AG09319 (cell line): ENCODE results near the gene HMGB1.

Source experiments
- DNase-seq: peaks from one replicate; pipeline ENCODE4 v3.0.0-alpha.2; 2010; ENCODE audit warnings: low read depth; ENCODE audit errors: extremely low read depth
- TF ChIP-seq, protein P1 (sequence below): IDR thresholded peaks from 2 replicates; pipeline ENCODE4 v1.5.1; 2011; ENCODE audit warnings: low read depth, mild to moderate bottlenecking, inconsistent platforms, low read length, moderate library complexity

HMGB1 gene

DNA sequence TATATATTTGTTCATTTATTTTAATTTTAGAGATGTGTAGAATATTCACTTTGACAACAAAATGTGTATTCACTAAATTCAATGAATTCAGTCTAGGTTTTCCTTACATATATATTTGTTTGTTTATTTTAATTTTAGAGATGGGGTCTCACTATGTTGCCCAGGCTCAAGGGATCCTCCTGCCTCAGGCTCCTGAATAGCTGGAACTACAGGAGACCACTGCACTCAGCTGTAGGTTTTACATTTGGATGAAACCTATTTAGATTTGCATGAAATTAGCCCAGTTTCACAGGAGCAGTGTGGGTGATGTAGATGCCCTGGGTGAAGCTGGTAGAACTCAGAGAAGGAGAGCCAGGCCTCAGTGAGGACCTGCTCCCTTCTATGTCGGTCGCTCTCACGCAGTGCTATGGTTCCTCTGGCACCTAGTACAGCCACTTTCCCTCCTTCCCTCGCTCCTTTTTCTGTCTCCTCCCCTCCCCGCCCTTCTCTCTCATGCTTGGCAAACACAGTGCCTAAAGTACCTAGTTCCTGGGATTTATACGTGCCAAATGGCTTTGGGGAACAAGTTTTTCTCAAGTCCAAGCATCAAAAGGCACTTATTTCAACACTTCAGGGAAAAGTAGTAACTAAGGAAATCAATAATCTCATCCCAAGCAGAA, 14.7 kb upstream of the HMGB1 start:
- DNase-seq, result no peak
- TF ChIP-seq, protein P1, sequence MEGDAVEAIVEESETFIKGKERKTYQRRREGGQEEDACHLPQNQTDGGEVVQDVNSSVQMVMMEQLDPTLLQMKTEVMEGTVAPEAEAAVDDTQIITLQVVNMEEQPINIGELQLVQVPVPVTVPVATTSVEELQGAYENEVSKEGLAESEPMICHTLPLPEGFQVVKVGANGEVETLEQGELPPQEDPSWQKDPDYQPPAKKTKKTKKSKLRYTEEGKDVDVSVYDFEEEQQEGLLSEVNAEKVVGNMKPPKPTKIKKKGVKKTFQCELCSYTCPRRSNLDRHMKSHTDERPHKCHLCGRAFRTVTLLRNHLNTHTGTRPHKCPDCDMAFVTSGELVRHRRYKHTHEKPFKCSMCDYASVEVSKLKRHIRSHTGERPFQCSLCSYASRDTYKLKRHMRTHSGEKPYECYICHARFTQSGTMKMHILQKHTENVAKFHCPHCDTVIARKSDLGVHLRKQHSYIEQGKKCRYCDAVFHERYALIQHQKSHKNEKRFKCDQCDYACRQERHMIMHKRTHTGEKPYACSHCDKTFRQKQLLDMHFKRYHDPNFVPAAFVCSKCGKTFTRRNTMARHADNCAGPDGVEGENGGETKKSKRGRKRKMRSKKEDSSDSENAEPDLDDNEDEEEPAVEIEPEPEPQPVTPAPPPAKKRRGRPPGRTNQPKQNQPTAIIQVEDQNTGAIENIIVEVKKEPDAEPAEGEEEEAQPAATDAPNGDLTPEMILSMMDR, result no peak

DNA sequence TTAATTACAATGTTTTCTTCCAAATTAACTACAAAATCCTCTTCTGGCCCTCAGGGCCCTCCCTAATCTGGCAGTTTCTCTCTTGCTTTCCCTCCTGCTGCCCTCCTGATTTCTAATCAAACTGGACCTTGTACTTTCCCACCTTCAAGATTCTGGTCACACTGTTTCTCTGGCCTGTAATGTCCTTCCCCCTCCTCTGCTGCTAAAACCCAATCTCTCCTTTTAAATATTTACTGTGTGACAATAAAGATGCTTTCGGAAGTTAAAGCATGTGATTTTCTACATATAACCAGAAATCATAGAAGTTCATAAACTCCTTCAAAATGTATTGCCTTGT, 14.1 kb upstream of the HMGB1 start:
- no peak for DNase-seq
- TF ChIP-seq, protein P1, result no peak

DNA sequence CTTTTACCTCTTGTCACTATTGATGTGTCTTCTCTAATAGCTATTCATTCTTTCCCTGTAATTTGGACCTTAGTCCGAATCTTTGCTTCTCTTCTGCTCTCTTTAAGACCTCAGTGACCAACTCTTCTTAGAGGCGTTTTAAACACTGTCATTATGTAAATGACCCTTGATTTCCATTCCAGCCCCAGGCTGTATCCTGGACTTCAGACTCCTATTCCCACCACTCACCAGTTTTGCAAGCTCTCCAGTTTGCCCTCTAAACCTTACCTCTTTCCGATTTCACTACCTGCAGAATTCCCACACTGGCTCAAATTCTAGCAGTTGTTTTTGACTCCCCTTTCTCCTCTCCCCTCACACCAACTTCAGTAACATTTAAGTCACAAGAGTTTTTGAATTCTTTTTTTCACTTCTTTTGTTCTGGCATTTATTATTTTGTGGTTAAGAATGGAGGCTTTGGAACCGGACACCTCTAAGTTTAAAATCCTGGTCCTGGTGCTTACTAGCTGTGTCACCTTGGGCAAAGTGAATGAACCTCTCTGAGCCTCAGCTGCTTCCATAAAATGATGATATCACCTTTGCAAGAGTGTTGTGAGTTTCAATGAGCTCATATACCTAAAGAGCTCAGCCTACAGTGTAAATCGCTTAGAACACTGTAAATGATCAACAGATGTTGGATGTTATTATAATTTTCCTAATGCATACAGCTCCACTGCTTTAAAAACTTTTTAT, 13.6 kb upstream of the HMGB1 start:
- no peak for DNase-seq
- TF ChIP-seq, protein P1, result no peak

DNA sequence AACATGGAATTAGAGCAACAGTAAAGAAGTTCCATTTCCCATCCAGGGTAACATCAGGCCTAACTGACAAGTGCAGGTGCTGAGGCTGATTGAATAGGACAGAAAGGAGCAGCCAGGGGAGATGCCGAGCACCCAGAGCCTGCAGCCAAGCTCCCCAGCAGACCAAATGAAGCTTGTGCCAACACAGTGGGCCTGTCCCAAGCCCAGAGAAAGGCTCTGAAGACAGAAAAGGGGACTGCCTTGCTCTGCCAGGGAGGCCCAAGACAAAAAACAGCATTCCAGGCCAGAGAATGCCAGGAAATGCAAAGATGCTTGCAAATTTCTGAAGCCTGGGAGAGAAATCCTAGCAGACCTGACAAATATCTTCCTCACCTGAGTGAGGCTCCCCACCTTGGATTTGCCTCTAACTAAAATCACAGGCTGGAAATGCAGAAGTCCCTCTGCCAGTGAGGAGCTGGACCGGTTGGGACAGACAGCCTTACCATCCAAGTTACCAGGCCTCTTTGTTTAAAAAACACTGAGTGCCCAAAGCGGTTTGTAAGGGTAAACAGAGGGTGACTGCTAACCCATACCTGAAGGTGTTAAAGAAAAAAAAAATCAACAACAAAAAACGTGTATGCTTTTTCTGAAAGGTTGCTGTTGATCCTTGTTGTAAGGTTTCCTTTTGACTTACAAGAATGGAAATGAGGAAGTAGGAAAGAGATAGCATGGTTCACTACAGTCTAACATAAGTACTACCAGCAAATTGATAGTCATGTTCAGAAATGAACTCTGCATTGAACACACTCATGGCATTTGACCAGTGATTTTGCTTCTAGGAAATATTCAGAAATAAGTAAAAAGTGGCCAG, 11.8 kb upstream of the HMGB1 start:
- TF ChIP-seq, protein P1, result no peak

DNA sequence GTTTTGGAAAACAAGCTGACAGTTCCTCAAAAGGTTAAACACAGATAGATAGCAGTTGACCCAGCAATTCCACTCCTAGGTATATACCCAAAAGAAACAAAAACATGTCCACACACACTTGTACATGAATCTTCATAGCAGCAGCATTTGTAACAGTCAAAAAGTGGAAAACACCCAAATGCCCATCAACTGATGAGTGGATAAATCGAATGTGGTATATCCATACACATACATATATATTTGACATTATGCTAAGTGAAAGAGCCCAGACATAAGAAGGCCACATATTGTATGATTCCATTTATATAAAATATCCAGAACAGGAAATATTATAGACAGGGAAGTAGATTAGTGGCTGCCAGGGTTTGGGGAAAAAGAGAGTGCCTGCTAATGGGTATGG, 7.9 kb upstream of the HMGB1 start:
- no peak for DNase-seq
- TF ChIP-seq, protein P1, result no peak

More for the DNA sequence above, 11.8 kb upstream of the HMGB1 start:
- no peak for DNase-seq

DNA sequence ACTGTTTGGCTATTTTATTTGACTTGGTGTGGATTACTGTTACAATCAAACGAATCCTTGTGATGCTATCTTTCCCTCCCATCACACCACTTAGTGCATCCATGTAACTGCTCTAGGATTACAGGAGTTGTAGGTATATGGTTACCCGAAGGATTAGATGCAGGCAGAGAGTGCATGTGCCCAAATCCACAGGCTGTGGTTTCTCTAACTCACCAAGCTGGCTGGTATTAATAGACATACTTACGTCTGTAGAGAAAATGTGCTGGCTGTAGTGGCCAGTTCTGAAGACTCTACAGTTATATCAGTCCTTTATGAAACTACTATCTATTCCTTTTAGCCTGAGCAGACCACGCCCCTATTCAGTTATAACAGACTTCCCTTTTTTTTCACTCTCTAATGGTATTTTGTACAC, 1.1 kb upstream of the HMGB1 start:
- no peak for DNase-seq
- TF ChIP-seq, protein P1, result no peak

DNA sequence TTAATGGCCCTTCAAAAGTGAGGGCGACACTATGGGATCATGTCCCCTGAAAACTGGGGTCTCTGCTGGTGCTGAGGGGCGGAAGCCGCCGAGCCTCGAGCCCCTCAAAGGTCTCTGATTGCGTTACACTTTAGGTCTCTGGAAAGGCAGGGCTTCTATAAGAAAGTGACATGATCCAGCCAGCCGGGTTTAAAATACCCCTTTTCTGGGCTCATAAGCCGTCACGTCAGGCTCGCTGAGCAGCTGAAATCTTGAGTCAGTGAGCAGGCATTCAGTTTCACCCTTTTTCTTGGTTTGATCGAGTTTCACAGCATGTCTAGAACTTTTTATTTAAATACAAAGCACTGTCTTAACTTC, 600 bp upstream of the HMGB1 start:
- DNase-seq, result no peak
- TF ChIP-seq, protein P1, result no peak
